GM21360 (cell line): Measurements from ENCODE around the gene CFAP20.

Source experiments
- ATAC-seq: cut with Tn5 transposase; IDR thresholded peaks from one replicate; pipeline ENCODE4 v1.9.1; 2021; ENCODE audit warnings: mild to moderate bottlenecking, moderate library complexity; ENCODE audit not compliant: unreplicated experiment

The CFAP20 gene

GRCh38 chr16:58125041-58125440 lies 4.1 kb downstream of the CFAP20 start:
- no peak for ATAC-seq

GRCh38 chr16:58124601-58124915 lies 4.6 kb downstream of the CFAP20 start:
- no peak for ATAC-seq

GRCh38 chr16:58123896-58124600 lies 5.1 kb downstream of the CFAP20 start:
- ATAC-seq: no peak

- no peak for ATAC-seq
These were observed 8.0 kb downstream of the CFAP20 start for GRCh38 chr16:58121132-58121531.

- ATAC-seq: no peak
These were observed 8.9 kb downstream of the CFAP20 start for GRCh38 chr16:58120234-58120633.

- no peak for ATAC-seq
These were observed 9.7 kb downstream of the CFAP20 start for GRCh38 chr16:58119509-58119845.

GRCh38 chr16:58118801-58119508 lies 10.2 kb downstream of the CFAP20 start:
- ATAC-seq: no peak

GRCh38 chr16:58116529-58116928 lies 12.7 kb downstream of the CFAP20 start:
- no peak for ATAC-seq

GRCh38 chr16:58116081-58116480 lies 13.1 kb downstream of the CFAP20 start:
- ATAC-seq: no peak

GRCh38 chr16:58114827-58115825 lies 14.1 kb downstream of the CFAP20 start:
- no peak for ATAC-seq

- no peak for ATAC-seq
These were observed 17.9 kb downstream of the CFAP20 start for GRCh38 chr16:58111302-58111627.

- ATAC-seq: no peak
These were observed 18.4 kb downstream of the CFAP20 start for GRCh38 chr16:58110571-58111301.

- ATAC-seq: no peak
These were observed 19.3 kb downstream of the CFAP20 start for GRCh38 chr16:58109881-58110280.

GRCh38 chr16:58109330-58109729 lies 19.9 kb downstream of the CFAP20 start:
- ATAC-seq: no peak

- no peak for ATAC-seq
These were observed 21.5 kb downstream of the CFAP20 start for GRCh38 chr16:58107709-58108108.

- ATAC-seq: no peak
These were observed 22.0 kb downstream of the CFAP20 start for GRCh38 chr16:58107228-58107627.

- ATAC-seq: no peak
These were observed 23.6 kb downstream of the CFAP20 start for GRCh38 chr16:58105631-58106030.

GRCh38 chr16:58102665-58103392 lies 26.4 kb downstream of the CFAP20 start:
- no peak for ATAC-seq

- ATAC-seq: no peak
These were observed 29.3 kb downstream of the CFAP20 start for GRCh38 chr16:58099956-58100300.

GRCh38 chr16:58099097-58099955 lies 29.9 kb downstream of the CFAP20 start:
- ATAC-seq: no peak
